CD4-positive, alpha-beta T cell treated with Interleukin-4 for 1 hour (primary cell): ENCODE measurements around the gene GABARAPL2.
"Not testable (repeated sequence)": the region's sequence is repeated elsewhere in the genome, so short reads cannot be mapped to it uniquely, and the experiment has no call there.

ENCODE experiments used
- DNase-seq, 2 donors: peaks; one replicate each; pipeline ENCODE4 v3.0.0-alpha.2; 2020 to 2022

Gene GABARAPL2

GRCh38 chr16:75566040-75566757, at the start of gene GABARAPL2:
Gene GABARAPL2 (plus strand): TSS chr16:75566379. CDS start chr16:75566487, 108 bp downstream.
- peak; percentile 91 to 93 for DNase-seq

- DNase-seq: no peak
Measured at GRCh38 chr16:75519175-75519574, 47.0 kb upstream of the GABARAPL2 start.

- DNase-seq: no peak
Measured at GRCh38 chr16:75526032-75526790, 40.0 kb upstream of the GABARAPL2 start.

GRCh38 chr16:75527825-75528299, 38.3 kb upstream of the GABARAPL2 start:
- no peak for DNase-seq

- no peak for DNase-seq
Measured at GRCh38 chr16:75529056-75529905, 36.9 kb upstream of the GABARAPL2 start.

GRCh38 chr16:75529959-75530358, 36.2 kb upstream of the GABARAPL2 start:
- DNase-seq: no peak

- no peak for DNase-seq
Measured at GRCh38 chr16:75532142-75532765, 33.9 kb upstream of the GABARAPL2 start.

- DNase-seq: no peak
Measured at GRCh38 chr16:75532791-75533190, 33.4 kb upstream of the GABARAPL2 start.

GRCh38 chr16:75534560-75535205, 31.5 kb upstream of the GABARAPL2 start:
- no peak for DNase-seq

- DNase-seq: no peak
Measured at GRCh38 chr16:75535211-75535843, 30.9 kb upstream of the GABARAPL2 start.

GRCh38 chr16:75535901-75536300, 30.3 kb upstream of the GABARAPL2 start, which contains the start of gene CHST5:
Gene CHST5 (minus strand): TSS chr16:75536108. CDS start chr16:75530384, 5,724 bp downstream.
- no peak for DNase-seq

- DNase-seq: no peak
Measured at GRCh38 chr16:75537776-75538175, 28.4 kb upstream of the GABARAPL2 start.

- DNase-seq: not testable (repeated sequence)
Measured at GRCh38 chr16:75538882-75539565, 27.2 kb upstream of the GABARAPL2 start.

- DNase-seq: no peak
Measured at GRCh38 chr16:75541236-75541635, 24.9 kb upstream of the GABARAPL2 start.

- not testable (repeated sequence) for DNase-seq
Measured at GRCh38 chr16:75542462-75542861, 23.7 kb upstream of the GABARAPL2 start.

GRCh38 chr16:75545879-75546278, 20.3 kb upstream of the GABARAPL2 start:
- not testable (repeated sequence) for DNase-seq

- no peak for DNase-seq
Measured at GRCh38 chr16:75546293-75546692, 19.9 kb upstream of the GABARAPL2 start.

- not testable (repeated sequence) for DNase-seq
Measured at GRCh38 chr16:75548456-75548855, 17.7 kb upstream of the GABARAPL2 start.

GRCh38 chr16:75550211-75550662, 15.9 kb upstream of the GABARAPL2 start:
- peak; percentile 54 to 58 for DNase-seq

GRCh38 chr16:75552951-75553350, 13.2 kb upstream of the GABARAPL2 start:
- no peak for DNase-seq
